Common myeloid progenitor, CD34-positive (primary cell): ENCODE results near the gene FNIP2.

Source experiments
- CTCF ChIA-PET: fragments of 350-600 bp; sonication (Branson Sonifier 250); formaldehyde crosslinking; loops from one replicate; lab custom pipeline; 2021; ENCODE audit warnings: antibody characterized with exemption; lab: Charles Lee
- POLR2A ChIA-PET: fragments of 350-600 bp; sonication (Branson Sonifier 250); formaldehyde crosslinking; loops from one replicate; lab custom pipeline; 2021; ENCODE audit warnings: antibody characterized with exemption; lab: Charles Lee
- DNase-seq, 3 donors: peaks; one replicate each; pipeline versions ENCODE4 v3.0.0 to v3.0.0-alpha.2; 2013
- H3K27ac ChIP-seq, 2 experiments: 1 replicate in 1 of 2; 2 replicates in 1 of 2; pipeline ENCODE4 v1.7.0; 2013; ENCODE audit warnings: inconsistent platforms in 2 of 2, low read length in 2 of 2, mild to moderate bottlenecking in 2 of 2, low read depth in 1 of 2, moderate library complexity in 1 of 2; ENCODE audit not compliant: severe bottlenecking in 2 of 2, insufficient read depth in 1 of 2, poor library complexity in 1 of 2
- H3K27me3 ChIP-seq, 5 experiments: replicated peaks in 2 of 5; 1 replicate in 3 of 5; 2 replicates in 2 of 5; pipeline versions ENCODE4 v1.6.1 to v1.7.0; 2013; ENCODE audit warnings: low read length in 4 of 5, mild to moderate bottlenecking in 2 of 5, moderate library complexity in 2 of 5, inconsistent platforms in 1 of 5; ENCODE audit not compliant: insufficient read depth in 5 of 5, control insufficient read depth in 4 of 5
- H3K36me3 ChIP-seq, 4 experiments: 1 replicate in 2 of 4; 2 replicates in 2 of 4; pipeline versions ENCODE4 v1.6.1 to v1.7.0; 2013; ENCODE audit warnings: low read length in 3 of 4, control low read depth in 1 of 4, mild to moderate bottlenecking in 1 of 4; ENCODE audit not compliant: control insufficient read depth in 4 of 4, insufficient read depth in 4 of 4
- H3K4me1 ChIP-seq, 4 experiments: 1 replicate in 3 of 4; 2 replicates in 1 of 4; pipeline versions ENCODE4 v1.6.1 to v1.7.1; 2013; ENCODE audit warnings: low read length in 3 of 4, mild to moderate bottlenecking in 3 of 4, control low read depth in 1 of 4, inconsistent platforms in 1 of 4, moderate library complexity in 1 of 4; ENCODE audit not compliant: control insufficient read depth in 4 of 4, insufficient read depth in 4 of 4; ENCODE audit errors: control extremely low read depth in 1 of 4
- H3K4me3 ChIP-seq, 7 experiments: 1 replicate in 4 of 7; 2 replicates in 3 of 7; pipeline versions ENCODE4 v1.5.1 to v1.7.0; 2013; ENCODE audit warnings: mild to moderate bottlenecking in 7 of 7, low read length in 6 of 7, moderate library complexity in 6 of 7, inconsistent platforms in 2 of 7, low read depth in 2 of 7, control low read depth in 1 of 7; ENCODE audit not compliant: insufficient read depth in 4 of 7, control insufficient read depth in 1 of 7; ENCODE audit errors: extremely low read depth in 1 of 7
- H3K9me3 ChIP-seq, 5 experiments: 1 replicate in 4 of 5; 2 replicates in 1 of 5; pipeline versions ENCODE4 v1.6.1 to v1.7.1; 2013; ENCODE audit warnings: low read length in 4 of 5, mild to moderate bottlenecking in 2 of 5, inconsistent platforms in 1 of 5, low read depth in 1 of 5, moderate library complexity in 1 of 5; ENCODE audit not compliant: control insufficient read depth in 4 of 5, insufficient read depth in 2 of 5; ENCODE audit errors: control extremely low read depth in 1 of 5
- WGBS: methylation state at CpG from one replicate; pipeline ENCODE4 v1.1.5; 2013; ENCODE audit not compliant: insufficient coverage; 5-methylcytosine and 5-hydroxymethylcytosine counted together

Gene FNIP2

DNA sequence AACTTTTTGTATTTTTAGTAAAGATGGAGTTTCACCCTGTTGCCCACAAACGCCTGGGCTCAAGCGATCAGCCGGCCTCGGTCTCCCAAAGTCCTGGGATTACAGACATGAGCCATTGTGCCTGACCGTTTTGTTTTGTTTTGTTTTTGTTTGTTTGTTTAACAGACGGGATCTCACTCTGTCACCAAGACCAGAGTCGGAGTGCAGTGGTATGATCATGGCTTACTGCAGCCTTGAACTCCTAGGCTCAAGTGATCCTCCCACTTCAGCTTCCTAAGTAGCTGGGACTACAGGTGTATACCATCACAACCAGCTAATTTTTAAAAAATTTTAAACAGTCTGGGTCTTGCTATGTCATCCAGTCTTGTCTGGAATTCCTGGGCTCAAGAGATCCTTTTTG, 53.5 kb downstream of the FNIP2 start:
- DNase-seq = no peak
- Histone ChIP-seq H3K36me3 (peaks cover 0 to 2% (median 0%) of the 10 kb centered on the region in 4 experiments), H3K4me1 (peaks cover 17 to 85% (median 40%) of the 10 kb centered on the region in 4 experiments), H3K27me3 (no peaks in the 10 kb centered on the region), H3K4me3 (no peak overlapping the region), H3K9me3 (no peaks in the 10 kb centered on the region), H3K27ac (no peak overlapping the region)
- 100% methylated on average over 7 of the region's 7 CpGs for WGBS
- ChIA-PET POLR2A (interaction anchor here (0.6 to 1.2 kb wide), 2 partner anchors 11 to 47 kb away, joined by 4 read pairs; no protein-coding TSS in a partner anchor), CTCF (interaction anchor here (0.8 to 2.1 kb wide), 6 partner anchors 8 to 40 kb away, joined by 3 to 7 read pairs (median 4); no protein-coding TSS in a partner anchor)

DNA sequence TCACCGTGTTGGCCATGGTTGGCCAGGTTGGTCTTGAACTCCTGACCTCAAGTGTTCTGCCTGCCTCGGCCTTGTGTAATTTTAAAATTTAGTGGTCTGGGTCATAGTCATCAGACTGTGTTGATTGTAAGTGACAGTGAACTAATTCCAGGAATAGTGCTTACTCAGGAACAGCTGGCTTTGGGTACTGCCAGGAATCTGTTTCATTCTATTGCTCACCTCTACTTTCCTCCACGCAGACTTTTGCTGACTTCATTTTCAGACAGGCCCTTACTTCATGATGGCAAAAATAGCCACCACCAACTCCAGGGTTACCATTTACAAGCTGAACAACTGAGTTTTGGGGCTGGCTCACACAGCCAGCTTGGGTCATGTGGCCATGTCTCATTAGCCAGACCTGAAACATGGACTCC, 54.6 kb downstream of the FNIP2 start:
- no peak for DNase-seq
- peaks cover 13 to 80% (median 36%) of the 10 kb centered on the region in 4 experiments for H3K4me1 ChIP-seq
- CTCF ChIA-PET = interaction anchor here (1.0 to 4.1 kb wide), 8 partner anchors 9 to 41 kb away, joined by 3 to 14 read pairs (median 5); no protein-coding TSS in a partner anchor

DNA sequence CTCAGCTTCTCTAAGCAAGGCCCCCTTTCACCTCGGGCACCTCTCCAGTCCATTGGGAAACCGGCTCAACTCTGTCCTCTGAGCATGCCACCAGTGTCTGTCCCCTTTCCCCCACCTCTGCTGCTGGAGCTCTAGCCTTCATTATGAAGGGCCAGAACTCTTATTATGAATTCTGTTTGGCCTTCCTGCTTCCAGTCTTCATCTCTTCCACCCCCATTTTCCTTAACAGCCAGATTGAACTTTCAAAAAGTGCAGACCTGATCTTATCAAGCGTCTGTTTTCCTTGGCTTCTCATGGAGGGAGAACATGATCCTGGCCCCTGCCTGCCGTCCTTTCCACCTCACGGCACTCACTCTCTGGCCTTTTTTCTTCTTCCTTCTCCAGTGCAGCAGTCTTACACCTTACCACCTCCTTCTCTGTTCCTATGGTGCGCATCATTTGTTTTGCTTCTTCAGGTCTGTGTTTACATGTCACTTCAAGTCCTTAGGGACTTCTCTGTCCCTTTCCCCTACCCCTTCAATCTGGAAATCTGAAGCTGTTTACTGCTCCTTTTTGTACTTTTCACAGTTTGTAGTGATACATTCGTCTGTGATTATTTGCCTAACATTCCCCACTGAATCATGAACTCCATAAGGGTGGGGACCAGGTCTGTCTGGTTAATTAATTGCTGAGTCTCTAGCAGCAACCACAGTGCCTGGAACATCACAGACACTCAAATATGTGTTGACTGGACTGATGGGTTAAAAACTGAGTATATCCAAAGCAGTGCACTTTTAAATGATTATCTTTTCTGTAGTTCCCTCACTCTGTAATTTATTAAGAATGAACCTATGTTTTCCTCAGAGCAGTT, 55.8 kb downstream of the FNIP2 start:
- no peaks in the 10 kb centered on the region for H3K27me3 ChIP-seq
- H3K36me3 ChIP-seq = peaks cover 0 to 12% (median 5%) of the 10 kb centered on the region in 4 experiments
- WGBS = 82% methylated on average over 6 of the region's 7 CpGs
- ChIA-PET POLR2A (interaction anchor here (0.7 kb wide), 1 partner anchor 592 kb away, joined by 3 read pairs; no protein-coding TSS in a partner anchor), CTCF (interaction anchor here (1.0 to 4.1 kb wide), 8 partner anchors 9 to 379 kb away, joined by 3 to 14 read pairs (median 5); no protein-coding TSS in a partner anchor)
- peaks cover 13 to 70% (median 30%) of the 10 kb centered on the region in 4 experiments for H3K4me1 ChIP-seq
- no peaks in the 10 kb centered on the region for H3K9me3 ChIP-seq
- H3K27ac ChIP-seq = no peak overlapping the region
- DNase-seq = no peak
- no peak overlapping the region for H3K4me3 ChIP-seq

More for the DNA sequence above, 54.6 kb downstream of the FNIP2 start:
- 100% methylated on average over 2 of the region's 3 CpGs for WGBS
- POLR2A ChIA-PET = interaction anchor here (1.2 kb wide), 1 partner anchor 12 kb away, joined by 4 read pairs; no protein-coding TSS in a partner anchor
- Histone ChIP-seq H3K27ac (no peak overlapping the region), H3K4me3 (no peak overlapping the region), H3K36me3 (peaks cover 0 to 5% (median 0%) of the 10 kb centered on the region in 4 experiments), H3K9me3 (no peaks in the 10 kb centered on the region), H3K27me3 (no peaks in the 10 kb centered on the region)

DNA sequence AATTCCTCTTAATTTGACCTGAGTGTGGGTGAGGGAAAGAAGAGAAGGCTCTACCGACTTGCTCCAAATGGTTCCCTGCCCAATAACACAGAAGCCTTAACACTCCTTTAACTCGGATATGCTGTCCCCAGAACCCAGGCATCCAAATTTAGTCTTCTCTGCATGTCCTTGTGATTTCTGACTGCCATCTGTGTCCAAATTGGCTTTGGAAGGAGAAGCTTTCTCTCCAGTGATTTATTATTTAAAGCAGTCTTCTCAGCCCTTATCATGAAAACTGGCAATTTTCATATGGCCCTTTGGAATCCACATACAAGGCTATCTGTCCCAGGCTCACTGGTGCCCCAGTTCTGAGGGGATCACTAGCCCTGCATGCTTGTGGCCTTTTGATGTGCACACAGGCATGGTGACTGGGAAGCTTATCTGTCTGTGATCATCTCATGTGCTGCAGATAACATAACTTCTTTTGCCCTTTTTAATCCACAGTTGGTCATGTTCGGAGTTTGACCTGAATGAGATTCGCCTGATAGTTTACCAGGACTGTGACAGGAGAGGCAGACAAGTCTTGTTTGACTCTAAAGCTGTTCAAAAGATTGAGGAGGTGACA, 56.7 kb downstream of the FNIP2 start:
- ChIA-PET CTCF (interaction anchor here (0.6 to 4.1 kb wide), 11 partner anchors 9 to 378 kb away, joined by 3 to 14 read pairs (median 4); no protein-coding TSS in a partner anchor), POLR2A (no interaction called here)
- Histone ChIP-seq H3K4me1 (peaks cover 13 to 61% (median 27%) of the 10 kb centered on the region in 4 experiments), H3K27me3 (no peaks in the 10 kb centered on the region), H3K36me3 (peaks cover 0 to 18% (median 7%) of the 10 kb centered on the region in 4 experiments), H3K9me3 (no peaks in the 10 kb centered on the region), H3K4me3 (no peak overlapping the region), H3K27ac (no peak overlapping the region)
- 92% methylated on average over 2 of the region's 4 CpGs for WGBS
- DNase-seq = no peak

DNA sequence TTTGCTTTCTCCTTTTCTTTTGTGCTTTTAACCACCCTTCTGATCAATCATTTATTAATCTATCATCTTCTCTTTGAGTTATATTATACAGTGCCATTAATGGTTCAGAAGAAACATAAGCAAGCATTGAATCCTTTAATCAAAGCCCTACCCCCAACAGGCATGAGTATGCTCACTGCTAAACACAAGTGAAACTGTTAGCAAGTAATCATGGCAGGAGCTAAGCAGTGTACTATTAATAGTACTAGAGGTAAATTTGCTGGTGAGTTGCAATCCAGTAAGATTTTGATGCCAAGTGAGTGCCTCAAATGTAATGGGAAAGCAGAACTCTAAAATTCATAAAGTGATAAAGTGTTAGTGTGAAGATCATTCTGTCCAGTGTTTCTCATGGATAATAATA, 57.2 kb downstream of the FNIP2 start:
- ChIA-PET CTCF (interaction anchor here (0.6 to 4.1 kb wide), 10 partner anchors 10 to 378 kb away, joined by 3 to 14 read pairs (median 4); no protein-coding TSS in a partner anchor), POLR2A (no interaction called here)
- Histone ChIP-seq H3K4me1 (peaks cover 13 to 56% (median 26%) of the 10 kb centered on the region in 4 experiments), H3K36me3 (peaks cover 0 to 22% (median 9%) of the 10 kb centered on the region in 4 experiments), H3K4me3 (peak overlapping the region in 1 of 7 experiments; percentile 25), H3K27me3 (no peaks in the 10 kb centered on the region), H3K27ac (no peak overlapping the region), H3K9me3 (no peaks in the 10 kb centered on the region)
- DNase-seq = peak in 2 of 3 donors; percentile 25 to 46

DNA sequence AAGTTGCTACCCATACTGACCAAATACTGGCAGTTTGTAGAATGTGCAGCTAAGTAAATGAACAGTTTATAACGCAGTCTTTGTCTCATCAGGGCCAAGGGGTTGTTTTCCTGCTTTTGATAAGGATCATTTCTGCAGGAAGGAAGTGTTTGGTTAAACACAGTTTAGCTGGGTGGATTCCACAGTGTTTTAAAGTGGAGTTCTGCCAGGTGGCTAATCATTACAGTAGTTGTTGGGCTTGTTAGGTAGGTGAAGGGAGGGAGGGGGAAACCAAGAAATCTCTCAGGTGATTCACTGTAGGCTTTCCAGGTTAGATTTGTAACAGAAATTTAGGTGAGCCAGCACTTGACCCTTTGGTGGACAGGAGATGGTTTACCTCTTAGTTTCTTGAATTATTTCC, 58.1 kb downstream of the FNIP2 start:
- POLR2A ChIA-PET = no interaction called here
- WGBS = 0% methylated on average over 1 of the region's 1 CpG
- Histone ChIP-seq H3K4me1 (peaks cover 13 to 48% (median 23%) of the 10 kb centered on the region in 4 experiments), H3K27me3 (no peaks in the 10 kb centered on the region), H3K36me3 (peaks cover 0 to 27% (median 14%) of the 10 kb centered on the region in 4 experiments), H3K4me3 (peak overlapping the region in 1 of 7 experiments; percentile 31), H3K27ac (no peak overlapping the region), H3K9me3 (no peaks in the 10 kb centered on the region)
- peak in 2 of 3 donors; percentile 32 to 55 for DNase-seq
- CTCF ChIA-PET = interaction anchor here (0.7 to 4.1 kb wide), 10 partner anchors 11 to 52 kb away, joined by 3 to 14 read pairs (median 4); no protein-coding TSS in a partner anchor
